22Rv1 (cell line): ENCODE results near the gene MACF1.
"Not testable (repeated sequence)": the region's sequence is repeated elsewhere in the genome, so short reads cannot be mapped to it uniquely, and the experiment has no call there.

Experiments
- CTCF ChIP-seq: fragments of 450-650 bp; IDR thresholded peaks from 2 replicates; pipeline ENCODE4 v1.5.1; 2017; ENCODE audit warnings: mild to moderate bottlenecking
- ZFX ChIP-seq: fragments of 450-650 bp; IDR thresholded peaks from 2 replicates; pipeline ENCODE4 v1.6.1; 2017; ENCODE audit warnings: antibody characterized with exemption, borderline replicate concordance

- not testable (repeated sequence) for TF ChIP-seq CTCF, ZFX
These were observed 271.1 kb downstream of the MACF1 start for GRCh38 chr1:39475551-39475950.
